ENCODE results near the gene FHOD3. TPM values are rescaled to one million over a fixed set of nuclear protein-coding genes. Genes with fewer than 3 reads are reported as not detected.
"Not testable (repeated sequence)": the region's sequence is repeated elsewhere in the genome, so short reads cannot be mapped to it uniquely, and the experiment has no call there.

Gene FHOD3
- polyA plus RNA-seq, 2 of the 4 experiments (the other 2 are of a cell fraction): 2.5 to 3.6 TPM

GRCh38 chr18:36352384-36352783 lies 54.9 kb downstream of the FHOD3 start (continued):
- TF ChIP-seq HES2 (IDR thresholded peaks at IDR 0.05): no peak
- no peak for TF ChIP-seq CEBPB (IDR thresholded peaks at IDR 0.05)

GRCh38 chr18:36354989-36355388 lies 57.5 kb downstream of the FHOD3 start:
- H3K4me2 ChIP-seq: no peak overlapping the region
- H3K4me3 ChIP-seq: no peak overlapping the region
- H3K27ac ChIP-seq: no peak overlapping the region
- WGBS (ENCODE audit: missing lambda C conversion rate): 36% methylated on average over 5 of the region's 5 CpGs
- peaks cover 24% of the 10 kb centered on the region for H3K4me1 ChIP-seq
- ChIA-PET POLR2A (no interaction called here), CTCF (no interaction called here)
- DNase-seq (ENCODE audit: low read depth in 1 of 2, low spot score in 1 of 2): no peak
- no peak for FAIRE-seq
- no peaks in the 10 kb centered on the region for H3K9me3 ChIP-seq
- no peak for ATAC-seq
- TF ChIP-seq RARB (CRISPR knock-in tag; IDR thresholded peaks at IDR 0.05): no peak
- TF ChIP-seq CTCF (IDR thresholded peaks at IDR 0.05): no peak
- no peak for TF ChIP-seq KDM1A (IDR thresholded peaks at IDR 0.05; ENCODE audit: low read depth)
- no peak for TF ChIP-seq ZNF302 (CRISPR knock-in tag; IDR thresholded peaks at IDR 0.05)
- no peak for TF ChIP-seq EP300 (IDR thresholded peaks at IDR 0.05)
- TF ChIP-seq HOXB13 (CRISPR knock-in tag; IDR thresholded peaks at IDR 0.05; ENCODE audit: low read depth): no peak
- no peak for TF ChIP-seq CEBPB (IDR thresholded peaks at IDR 0.05)

DNA sequence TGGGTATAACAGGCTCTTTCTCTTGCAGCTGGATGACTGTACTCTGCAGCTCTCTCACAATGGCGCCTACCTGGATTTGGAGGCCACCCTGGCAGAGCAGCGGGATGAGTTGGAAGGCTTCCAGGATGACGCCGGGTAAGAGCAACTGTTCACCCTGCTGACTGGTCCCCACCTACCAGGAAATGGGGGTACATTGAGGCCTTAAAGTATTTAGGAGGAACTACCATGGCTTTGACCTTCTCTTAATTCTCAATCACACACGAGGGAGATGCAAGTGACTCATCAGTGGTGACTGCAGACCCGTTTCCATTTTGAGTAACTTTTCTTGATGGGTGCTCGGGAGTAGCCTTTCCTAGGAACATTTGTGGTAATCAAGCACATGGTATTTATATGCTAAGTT lies 58.0 kb downstream of the FHOD3 start:
- CTCF ChIA-PET: interaction anchor here (0.6 kb wide), 1 partner anchor 1779 kb away, joined by 3 read pairs; no protein-coding TSS in a partner anchor
- WGBS (ENCODE audit: missing lambda C conversion rate): 58% methylated on average over 6 of the region's 7 CpGs
- no peak overlapping the region for H3K27ac ChIP-seq

DNA sequence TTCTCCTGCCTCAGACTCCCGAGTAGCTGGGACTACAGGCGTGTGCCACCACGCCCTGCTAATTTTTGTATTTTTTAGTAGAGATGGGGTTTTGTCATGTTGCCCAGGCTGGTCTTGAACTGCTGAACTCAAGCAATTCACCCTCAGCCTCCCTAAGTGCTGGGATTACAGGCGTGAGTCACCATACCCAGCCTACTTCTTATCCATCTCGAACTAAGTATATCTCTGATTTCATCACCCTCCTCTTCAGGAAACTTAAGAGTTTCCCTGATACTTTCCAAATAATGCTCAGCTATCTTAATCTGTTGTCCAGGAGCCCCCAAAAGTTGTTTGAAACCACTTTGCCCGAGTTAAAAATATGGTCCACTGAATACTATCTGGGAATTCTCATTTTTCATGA lies 59.2 kb downstream of the FHOD3 start:
- 43% methylated on average over 6 of the region's 6 CpGs for WGBS (ENCODE audit: missing lambda C conversion rate)
- POLR2A ChIA-PET; H3K4me3 ChIP-seq; H3K9me3 ChIP-seq; H3K4me2 ChIP-seq; FAIRE-seq; ATAC-seq; DNase-seq (ENCODE audit: low read depth in 1 of 2, low spot score in 1 of 2); H3K27ac ChIP-seq: not testable (repeated sequence)
- CTCF ChIA-PET: interaction anchor here (0.6 to 1.2 kb wide), 2 partner anchors 52 to 56 kb away, joined by 3 read pairs; no protein-coding TSS in a partner anchor
- peaks cover 11% of the 10 kb centered on the region; the same call in 2 of the 3 replicates for H3K4me1 ChIP-seq

More for the DNA sequence above, 58.0 kb downstream of the FHOD3 start:
- no peak for FAIRE-seq
- peaks cover 18% of the 10 kb centered on the region for H3K4me1 ChIP-seq
- no peak overlapping the region for H3K4me3 ChIP-seq
- H3K4me2 ChIP-seq: no peak overlapping the region
- TF ChIP-seq, protein P1, sequence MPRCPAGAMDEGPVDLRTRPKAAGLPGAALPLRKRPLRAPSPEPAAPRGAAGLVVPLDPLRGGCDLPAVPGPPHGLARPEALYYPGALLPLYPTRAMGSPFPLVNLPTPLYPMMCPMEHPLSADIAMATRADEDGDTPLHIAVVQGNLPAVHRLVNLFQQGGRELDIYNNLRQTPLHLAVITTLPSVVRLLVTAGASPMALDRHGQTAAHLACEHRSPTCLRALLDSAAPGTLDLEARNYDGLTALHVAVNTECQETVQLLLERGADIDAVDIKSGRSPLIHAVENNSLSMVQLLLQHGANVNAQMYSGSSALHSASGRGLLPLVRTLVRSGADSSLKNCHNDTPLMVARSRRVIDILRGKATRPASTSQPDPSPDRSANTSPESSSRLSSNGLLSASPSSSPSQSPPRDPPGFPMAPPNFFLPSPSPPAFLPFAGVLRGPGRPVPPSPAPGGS (IDR thresholded peaks at IDR 0.05): no peak
- TF ChIP-seq POLR2A (IDR thresholded peaks at IDR 0.05; ENCODE audit: low read length) (no peak), CHD4 (IDR thresholded peaks at IDR 0.05; ENCODE audit: borderline replicate concordance) (no peak), CBX8 (IDR thresholded peaks at IDR 0.05) (no peak), ZSCAN20 (CRISPR knock-in tag; IDR thresholded peaks at IDR 0.05) (no peak), KDM1A (IDR thresholded peaks at IDR 0.05; ENCODE audit: low read depth) (no peak), HOXA7 (CRISPR knock-in tag; IDR thresholded peaks at IDR 0.05) (no peak), RARB (CRISPR knock-in tag; IDR thresholded peaks at IDR 0.05) (no peak), NR3C1 (IDR thresholded peaks at IDR 0.05) (no peak), JUN (IDR thresholded peaks at IDR 0.05) (no peak), ZFP36 (IDR thresholded peaks at IDR 0.05; ENCODE audit: borderline replicate concordance, partially characterized antibody) (no peak), HEYL (CRISPR knock-in tag; IDR thresholded peaks at IDR 0.05) (no peak)
- TF ChIP-seq, protein P2, sequence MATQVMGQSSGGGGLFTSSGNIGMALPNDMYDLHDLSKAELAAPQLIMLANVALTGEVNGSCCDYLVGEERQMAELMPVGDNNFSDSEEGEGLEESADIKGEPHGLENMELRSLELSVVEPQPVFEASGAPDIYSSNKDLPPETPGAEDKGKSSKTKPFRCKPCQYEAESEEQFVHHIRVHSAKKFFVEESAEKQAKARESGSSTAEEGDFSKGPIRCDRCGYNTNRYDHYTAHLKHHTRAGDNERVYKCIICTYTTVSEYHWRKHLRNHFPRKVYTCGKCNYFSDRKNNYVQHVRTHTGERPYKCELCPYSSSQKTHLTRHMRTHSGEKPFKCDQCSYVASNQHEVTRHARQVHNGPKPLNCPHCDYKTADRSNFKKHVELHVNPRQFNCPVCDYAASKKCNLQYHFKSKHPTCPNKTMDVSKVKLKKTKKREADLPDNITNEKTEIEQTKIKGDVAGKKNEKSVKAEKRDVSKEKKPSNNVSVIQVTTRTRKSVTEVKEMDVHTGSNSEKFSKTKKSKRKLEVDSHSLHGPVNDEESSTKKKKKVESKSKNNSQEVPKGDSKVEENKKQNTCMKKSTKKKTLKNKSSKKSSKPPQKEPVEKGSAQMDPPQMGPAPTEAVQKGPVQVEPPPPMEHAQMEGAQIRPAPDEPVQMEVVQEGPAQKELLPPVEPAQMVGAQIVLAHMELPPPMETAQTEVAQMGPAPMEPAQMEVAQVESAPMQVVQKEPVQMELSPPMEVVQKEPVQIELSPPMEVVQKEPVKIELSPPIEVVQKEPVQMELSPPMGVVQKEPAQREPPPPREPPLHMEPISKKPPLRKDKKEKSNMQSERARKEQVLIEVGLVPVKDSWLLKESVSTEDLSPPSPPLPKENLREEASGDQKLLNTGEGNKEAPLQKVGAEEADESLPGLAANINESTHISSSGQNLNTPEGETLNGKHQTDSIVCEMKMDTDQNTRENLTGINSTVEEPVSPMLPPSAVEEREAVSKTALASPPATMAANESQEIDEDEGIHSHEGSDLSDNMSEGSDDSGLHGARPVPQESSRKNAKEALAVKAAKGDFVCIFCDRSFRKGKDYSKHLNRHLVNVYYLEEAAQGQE (IDR thresholded peaks at IDR 0.05): no peak
- DNase-seq (ENCODE audit: low read depth in 1 of 2, low spot score in 1 of 2): no peak
- no peaks in the 10 kb centered on the region for H3K9me3 ChIP-seq
- ATAC-seq: no peak
- POLR2A ChIA-PET: no interaction called here
